ENCODE measurements around the gene MEAK7.

GRCh38 chr16:84455031-84455430, 49.4 kb downstream of the MEAK7 start:
- no peak for TF ChIP-seq CTCF (IDR thresholded peaks at IDR 0.05)
- no peak for TF ChIP-seq ZFX (IDR thresholded peaks at IDR 0.05; ENCODE audit: borderline replicate concordance)
